Measurements from ENCODE around the gene NPW. TPM values are rescaled to one million over a fixed set of nuclear protein-coding genes. Genes with fewer than 3 reads are reported as not detected.
"Not testable (repeated sequence)": the region's sequence is repeated elsewhere in the genome, so short reads cannot be mapped to it uniquely, and the experiment has no call there.

The NPW gene
- total RNA-seq, 1 experiment from 2014 or later = 7.1 TPM

DNA sequence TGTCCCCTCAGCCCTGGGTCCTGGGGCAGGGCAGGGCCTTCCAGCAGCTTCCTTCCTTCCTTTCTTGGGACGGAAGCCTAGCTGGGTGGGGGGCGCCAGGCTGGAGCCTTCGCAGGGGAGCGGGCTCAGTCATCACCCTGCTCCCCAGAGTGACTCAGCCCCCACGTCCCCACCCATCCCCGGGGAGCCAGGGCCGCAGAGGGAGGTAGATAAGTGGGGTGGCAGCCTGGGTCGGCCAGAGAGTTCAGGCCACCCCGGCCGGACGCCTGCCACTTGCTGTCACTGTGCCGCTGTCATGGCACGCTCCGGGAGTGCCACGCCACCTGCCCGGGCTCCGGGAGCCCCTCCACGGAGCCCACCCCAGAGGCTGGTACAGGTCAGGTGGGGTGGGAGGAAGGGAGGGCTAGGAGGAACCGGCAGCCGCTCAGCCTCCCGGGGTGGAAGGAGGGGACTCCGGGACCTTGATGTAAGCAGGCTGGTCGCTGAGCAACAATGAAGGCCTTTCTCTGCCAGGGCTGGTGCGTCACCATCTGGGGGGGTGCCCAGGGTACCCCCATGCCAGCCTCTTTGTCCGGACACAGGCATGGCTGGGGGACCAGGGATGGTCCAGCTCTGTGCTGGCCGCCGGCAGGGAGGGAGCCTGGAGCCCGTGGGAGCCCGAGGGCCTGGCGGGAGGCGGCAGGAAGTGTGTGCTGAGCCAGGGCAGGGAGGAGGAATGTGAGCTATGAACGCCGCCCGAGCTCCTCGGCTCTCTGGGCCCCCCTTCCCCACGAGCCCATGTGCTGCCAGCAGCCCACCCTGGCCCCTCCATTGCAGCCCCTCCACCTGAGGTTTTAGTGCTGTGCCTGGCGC, 13.7 kb downstream of the NPW start:
- Mint-ChIP-seq H3K27me3 (ENCODE audit: low read depth) (peaks cover 2% of the 10 kb centered on the region; the same call in 1 of the 2 replicates), H3K9me3 (no peaks in the 10 kb centered on the region), H3K4me1 (peaks cover 3% of the 10 kb centered on the region in 2 experiments; a peak in 1 of 4 replicates), H3K4me3 (no peak overlapping the region), H3K36me3 (ENCODE audit: insufficient read depth in 1 of 3, low read depth in 3 of 3) (no peaks in the 10 kb centered on the region), H3K27ac (no peak overlapping the region; a peak in 1 of 7 replicates)
- Histone ChIP-seq H3K9me3 (ENCODE audit: control insufficient read depth, low read depth, low read length) (no peaks in the 10 kb centered on the region), H3K23me2 (ENCODE audit: insufficient read length, low read depth, low read length, poor library complexity, severe bottlenecking) (no peaks in the 10 kb centered on the region), H3K4me2 (ENCODE audit: insufficient read depth, insufficient read length, low read length) (no peak overlapping the region), H3K27ac (ENCODE audit: insufficient read length, low read depth, low read length) (no peak overlapping the region), H4K5ac (ENCODE audit: insufficient read length, low read depth, low read length) (no peak overlapping the region), H3K14ac (ENCODE audit: insufficient read depth, low read length) (no peak overlapping the region; the same call in 1 of the 2 replicates), H2BK120ac (ENCODE audit: low read depth, low read length, poor library complexity, severe bottlenecking) (no peak overlapping the region), H3K23ac (ENCODE audit: insufficient read length, low read depth, low read length) (no peak overlapping the region), H2BK12ac (ENCODE audit: insufficient read length, low read depth, low read length) (no peak overlapping the region), H3K9ac (ENCODE audit: extremely low read depth, insufficient read length, low read length) (no peak overlapping the region), H3K27me3 (ENCODE audit: insufficient read depth, low read length) (no peaks in the 10 kb centered on the region), H2AFZ (ENCODE audit: low read length) (no peak overlapping the region), H3K18ac (ENCODE audit: insufficient read length, low read depth, low read length) (no peak overlapping the region), H3K4ac (ENCODE audit: low read depth, low read length) (no peak overlapping the region), H3K56ac (ENCODE audit: insufficient read length, low read depth, low read length) (no peak overlapping the region), H3K79me2 (ENCODE audit: insufficient read depth, low read length) (no peaks in the 10 kb centered on the region), H3T11ph (ENCODE audit: low read length) (no peak overlapping the region), H2BK20ac (ENCODE audit: low read depth, low read length, poor library complexity, severe bottlenecking) (no peak overlapping the region), H3K4me1 (ENCODE audit: insufficient read depth, low read length) (no peaks in the 10 kb centered on the region), H2AK5ac (ENCODE audit: insufficient read length, low read length) (no peak overlapping the region), H4K8ac (replicated peaks; ENCODE audit: insufficient read length, low read depth, low read length) (no peak overlapping the region), H3K79me1 (ENCODE audit: insufficient read depth, low read depth, low read length, poor library complexity, severe bottlenecking) (no peaks in the 10 kb centered on the region), H2BK5ac (ENCODE audit: insufficient read length, low read length) (no peak overlapping the region), H4K20me1 (ENCODE audit: control insufficient read depth, insufficient read depth, insufficient read length) (no peaks in the 10 kb centered on the region), H4K91ac (ENCODE audit: insufficient read length, low read depth, low read length) (no peak overlapping the region), H2BK15ac (ENCODE audit: low read depth, low read length) (no peak overlapping the region)
- WGBS (ENCODE audit: extremely low coverage, insufficient read length, low lambda C conversion rate) = no CpG with 5 or more reads among the region's 37 CpGs
- TF ChIP-seq, protein P1, sequence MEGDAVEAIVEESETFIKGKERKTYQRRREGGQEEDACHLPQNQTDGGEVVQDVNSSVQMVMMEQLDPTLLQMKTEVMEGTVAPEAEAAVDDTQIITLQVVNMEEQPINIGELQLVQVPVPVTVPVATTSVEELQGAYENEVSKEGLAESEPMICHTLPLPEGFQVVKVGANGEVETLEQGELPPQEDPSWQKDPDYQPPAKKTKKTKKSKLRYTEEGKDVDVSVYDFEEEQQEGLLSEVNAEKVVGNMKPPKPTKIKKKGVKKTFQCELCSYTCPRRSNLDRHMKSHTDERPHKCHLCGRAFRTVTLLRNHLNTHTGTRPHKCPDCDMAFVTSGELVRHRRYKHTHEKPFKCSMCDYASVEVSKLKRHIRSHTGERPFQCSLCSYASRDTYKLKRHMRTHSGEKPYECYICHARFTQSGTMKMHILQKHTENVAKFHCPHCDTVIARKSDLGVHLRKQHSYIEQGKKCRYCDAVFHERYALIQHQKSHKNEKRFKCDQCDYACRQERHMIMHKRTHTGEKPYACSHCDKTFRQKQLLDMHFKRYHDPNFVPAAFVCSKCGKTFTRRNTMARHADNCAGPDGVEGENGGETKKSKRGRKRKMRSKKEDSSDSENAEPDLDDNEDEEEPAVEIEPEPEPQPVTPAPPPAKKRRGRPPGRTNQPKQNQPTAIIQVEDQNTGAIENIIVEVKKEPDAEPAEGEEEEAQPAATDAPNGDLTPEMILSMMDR (conservative IDR thresholded peaks at IDR 0.05) = no peak
- DNase-seq = no peak

DNA sequence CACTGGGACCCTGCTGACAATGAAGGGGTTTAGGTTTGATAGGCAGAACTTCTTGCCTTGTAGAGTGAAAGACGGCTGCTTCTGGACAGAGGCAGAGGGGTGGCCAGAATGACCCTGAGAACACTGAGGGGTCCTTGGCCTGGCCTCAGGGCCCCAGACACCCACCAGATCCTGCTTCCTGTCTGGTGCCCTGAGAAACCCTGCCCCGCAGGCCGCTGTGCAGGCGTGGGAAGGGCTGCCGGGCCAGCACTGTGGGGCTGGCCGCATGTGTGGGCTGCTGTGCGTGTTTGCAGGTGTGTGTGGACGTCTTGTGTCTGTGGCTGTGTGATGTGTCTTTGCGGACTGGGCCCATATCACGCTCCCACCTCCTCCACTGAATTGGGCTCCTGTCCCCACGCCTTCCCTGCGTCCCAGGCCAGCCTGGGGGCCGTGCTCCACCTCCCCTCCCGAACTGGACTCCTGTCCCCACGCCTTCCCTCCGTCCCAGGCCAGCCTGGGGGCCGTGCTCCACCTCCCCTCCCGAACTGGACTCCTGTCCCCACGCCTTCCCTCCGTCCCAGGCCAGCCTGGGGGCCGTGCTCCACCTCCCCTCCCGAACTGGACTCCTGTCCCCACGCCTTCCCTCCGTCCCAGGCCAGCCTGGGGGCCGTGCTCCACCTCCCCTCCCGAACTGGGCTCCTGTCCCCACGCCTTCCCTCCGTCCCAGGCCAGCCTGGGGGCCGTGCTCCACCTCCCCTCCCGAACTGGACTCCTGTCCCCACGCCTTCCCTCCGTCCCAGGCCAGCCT, 14.5 kb downstream of the NPW start:
- not testable (repeated sequence) for H2BK15ac ChIP-seq (ENCODE audit: low read depth, low read length); H2BK12ac ChIP-seq (ENCODE audit: insufficient read length, low read depth, low read length); H2AK5ac ChIP-seq (ENCODE audit: insufficient read length, low read length); H3K14ac ChIP-seq (ENCODE audit: insufficient read depth, low read length); H3K4me2 ChIP-seq (ENCODE audit: insufficient read depth, insufficient read length, low read length); H3K27ac ChIP-seq (ENCODE audit: insufficient read length, low read depth, low read length); H3K23me2 ChIP-seq (ENCODE audit: insufficient read length, low read depth, low read length, poor library complexity, severe bottlenecking); H3K36me3 Mint-ChIP-seq (ENCODE audit: insufficient read depth in 1 of 3, low read depth in 3 of 3); H3K4me3 Mint-ChIP-seq; H3K18ac ChIP-seq (ENCODE audit: insufficient read length, low read depth, low read length); H3K4me1 ChIP-seq (ENCODE audit: insufficient read depth, low read length); H4K20me1 ChIP-seq (ENCODE audit: control insufficient read depth, insufficient read depth, insufficient read length); H4K91ac ChIP-seq (ENCODE audit: insufficient read length, low read depth, low read length); H2BK20ac ChIP-seq (ENCODE audit: low read depth, low read length, poor library complexity, severe bottlenecking); H3K4me1 Mint-ChIP-seq; H2BK5ac ChIP-seq (ENCODE audit: insufficient read length, low read length); H3K9me3 Mint-ChIP-seq; H4K8ac ChIP-seq (replicated peaks; ENCODE audit: insufficient read length, low read depth, low read length); H3T11ph ChIP-seq (ENCODE audit: low read length); H2BK120ac ChIP-seq (ENCODE audit: low read depth, low read length, poor library complexity, severe bottlenecking); H4K5ac ChIP-seq (ENCODE audit: insufficient read length, low read depth, low read length); DNase-seq; H3K23ac ChIP-seq (ENCODE audit: insufficient read length, low read depth, low read length); H2AFZ ChIP-seq (ENCODE audit: low read length); H3K79me1 ChIP-seq (ENCODE audit: insufficient read depth, low read depth, low read length, poor library complexity, severe bottlenecking); H3K79me2 ChIP-seq (ENCODE audit: insufficient read depth, low read length); H3K27me3 Mint-ChIP-seq (ENCODE audit: low read depth); H3K56ac ChIP-seq (ENCODE audit: insufficient read length, low read depth, low read length); H3K27me3 ChIP-seq (ENCODE audit: insufficient read depth, low read length); H3K4ac ChIP-seq (ENCODE audit: low read depth, low read length); H3K9ac ChIP-seq (ENCODE audit: extremely low read depth, insufficient read length, low read length); H3K9me3 ChIP-seq (ENCODE audit: control insufficient read depth, low read depth, low read length)
- WGBS (ENCODE audit: extremely low coverage, insufficient read length, low lambda C conversion rate) = no CpG with 5 or more reads among the region's 32 CpGs
- peak overlapping the region in 1 of 3 experiments; percentile 70; a peak in 1 of 7 replicates for H3K27ac Mint-ChIP-seq

All from H9 (cell line).